ENCODE measurements around the gene AQP1.

Gene AQP1

GRCh38 chr7:30920021-30920583 lies 8.4 kb downstream of the AQP1 start:
- TF ChIP-seq CSRNP3 (CRISPR knock-in tag; IDR thresholded peaks at IDR 0.05) (no peak), ZNF70 (CRISPR knock-in tag; IDR thresholded peaks at IDR 0.05) (peak; percentile 87)
- peak; percentile 9; the same call in 2 of the 3 replicates for ATAC-seq

DNA sequence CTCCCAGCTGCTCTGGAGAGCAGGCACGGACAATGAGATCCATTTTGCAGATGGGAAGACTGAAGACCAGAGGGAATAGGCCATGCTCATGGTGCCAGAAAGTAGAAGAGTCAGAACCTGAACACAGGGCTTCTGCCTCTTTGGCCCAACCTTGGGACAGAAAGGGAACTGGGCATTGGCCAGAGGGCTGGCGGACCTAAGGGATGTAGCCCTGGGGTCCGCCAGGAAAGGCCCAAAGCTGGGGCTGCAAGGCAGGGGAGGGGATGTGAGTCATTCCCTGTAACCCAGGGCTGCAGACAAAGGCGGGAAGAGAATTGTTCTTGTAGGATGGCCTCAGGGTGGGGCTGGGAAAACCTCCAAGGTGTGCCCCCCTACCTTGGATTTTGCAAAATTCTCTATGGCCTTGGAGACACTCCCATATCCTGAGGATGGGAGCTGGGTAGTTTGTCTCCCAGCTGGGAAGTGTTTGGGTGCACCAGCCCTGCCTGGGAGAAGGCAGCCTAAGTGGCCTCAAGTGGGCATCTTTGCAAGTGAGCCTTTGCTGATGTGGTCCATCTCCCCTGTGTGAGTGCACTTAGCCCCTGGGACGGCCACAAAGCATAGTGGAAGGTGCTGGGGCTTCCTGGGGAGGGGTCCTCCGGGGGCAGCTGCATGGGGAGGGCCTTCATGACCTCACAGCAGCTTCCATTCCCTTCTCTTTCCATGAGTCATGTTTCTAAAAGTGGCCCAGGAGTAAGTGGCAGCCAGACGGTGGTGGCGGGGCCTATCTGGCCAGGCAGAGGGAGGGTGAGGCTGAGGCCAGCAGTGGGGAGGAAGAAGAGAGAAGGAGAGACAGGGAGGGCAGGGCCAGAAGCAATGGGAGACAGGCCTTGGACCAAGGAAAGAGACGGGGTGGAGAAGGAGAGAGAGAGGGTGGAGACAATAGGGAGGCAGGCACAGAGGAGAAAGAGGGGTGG lies 9.2 kb downstream of the AQP1 start:
- peak; percentile 85 for ATAC-seq
- TF ChIP-seq OSR1 (CRISPR knock-in tag; IDR thresholded peaks at IDR 0.05) (no peak), GLIS3 (CRISPR knock-in tag; IDR thresholded peaks at IDR 0.05) (no peak), CSRNP3 (CRISPR knock-in tag; IDR thresholded peaks at IDR 0.05) (no peak), ZNF8 (CRISPR knock-in tag; IDR thresholded peaks at IDR 0.05) (no peak), ISL1 (CRISPR knock-in tag; IDR thresholded peaks at IDR 0.05) (no peak), ZFP3 (CRISPR knock-in tag; IDR thresholded peaks at IDR 0.05) (no peak), ARNTL (CRISPR knock-in tag; IDR thresholded peaks at IDR 0.05; ENCODE audit: borderline replicate concordance, low read depth) (no peak), TCF4 (CRISPR knock-in tag; IDR thresholded peaks at IDR 0.05; ENCODE audit: borderline replicate concordance) (no peak), ZC3H10 (CRISPR knock-in tag; IDR thresholded peaks at IDR 0.05) (no peak), PPARA (CRISPR knock-in tag; IDR thresholded peaks at IDR 0.05; ENCODE audit: borderline replicate concordance) (no peak), ESRRG (CRISPR knock-in tag; IDR thresholded peaks at IDR 0.05) (no peak), TOX (CRISPR knock-in tag; IDR thresholded peaks at IDR 0.05; ENCODE audit: borderline replicate concordance) (no peak), ZFP30 (CRISPR knock-in tag; IDR thresholded peaks at IDR 0.05) (no peak), SNAI2 (CRISPR knock-in tag; IDR thresholded peaks at IDR 0.05) (no peak), CSDC2 (CRISPR knock-in tag; IDR thresholded peaks at IDR 0.05) (no peak)
- TF ChIP-seq, protein P1, sequence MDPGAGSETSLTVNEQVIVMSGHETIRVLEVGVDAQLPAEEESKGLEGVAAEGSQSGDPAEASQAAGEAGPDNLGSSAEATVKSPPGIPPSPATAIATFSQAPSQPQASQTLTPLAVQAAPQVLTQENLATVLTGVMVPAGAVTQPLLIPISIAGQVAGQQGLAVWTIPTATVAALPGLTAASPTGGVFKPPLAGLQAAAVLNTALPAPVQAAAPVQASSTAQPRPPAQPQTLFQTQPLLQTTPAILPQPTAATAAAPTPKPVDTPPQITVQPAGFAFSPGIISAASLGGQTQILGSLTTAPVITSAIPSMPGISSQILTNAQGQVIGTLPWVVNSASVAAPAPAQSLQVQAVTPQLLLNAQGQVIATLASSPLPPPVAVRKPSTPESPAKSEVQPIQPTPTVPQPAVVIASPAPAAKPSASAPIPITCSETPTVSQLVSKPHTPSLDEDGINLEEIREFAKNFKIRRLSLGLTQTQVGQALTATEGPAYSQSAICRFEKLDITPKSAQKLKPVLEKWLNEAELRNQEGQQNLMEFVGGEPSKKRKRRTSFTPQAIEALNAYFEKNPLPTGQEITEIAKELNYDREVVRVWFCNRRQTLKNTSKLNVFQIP (CRISPR knock-in tag; IDR thresholded peaks at IDR 0.05; ENCODE audit: borderline replicate concordance, low read depth), result no peak

- TF ChIP-seq ZNF565 (CRISPR knock-in tag; conservative IDR thresholded peaks at IDR 0.05; ENCODE audit: low read depth) (no peak), ZFP30 (CRISPR knock-in tag; IDR thresholded peaks at IDR 0.05) (no peak), ZNF70 (CRISPR knock-in tag; IDR thresholded peaks at IDR 0.05) (no peak), BACH2 (CRISPR knock-in tag; IDR thresholded peaks at IDR 0.05; ENCODE audit: borderline replicate concordance) (no peak), RARB (CRISPR knock-in tag; IDR thresholded peaks at IDR 0.05) (no peak), ARNTL (CRISPR knock-in tag; IDR thresholded peaks at IDR 0.05; ENCODE audit: borderline replicate concordance, low read depth) (no peak), SNAI2 (CRISPR knock-in tag; IDR thresholded peaks at IDR 0.05) (no peak), TCF4 (CRISPR knock-in tag; IDR thresholded peaks at IDR 0.05; ENCODE audit: borderline replicate concordance) (no peak), CREB5 (CRISPR knock-in tag; IDR thresholded peaks at IDR 0.05; ENCODE audit: low read depth) (no peak), TOX (CRISPR knock-in tag; IDR thresholded peaks at IDR 0.05; ENCODE audit: borderline replicate concordance) (no peak), OSR1 (CRISPR knock-in tag; IDR thresholded peaks at IDR 0.05) (no peak), ESRRG (CRISPR knock-in tag; IDR thresholded peaks at IDR 0.05) (no peak)
- no peak; the same call in 2 of the 3 replicates for ATAC-seq
Observed at GRCh38 chr7:30921540-30922401, 10.1 kb downstream of the AQP1 start.
